Colonic mucosa (tissue), 4 donors: ENCODE measurements around the gene POM121. TPM values are rescaled to one million over a fixed set of nuclear protein-coding genes. Genes with fewer than 3 reads are reported as not detected.
"Not testable (repeated sequence)": the region's sequence is repeated elsewhere in the genome, so short reads cannot be mapped to it uniquely, and the experiment has no call there.

ENCODE experiments used
- DNase-seq: peaks from one replicate; pipeline ENCODE4 v3.0.0-alpha.2; 2020
- H3K27ac ChIP-seq: fragments of 200-600 bp; one replicate; pipeline ENCODE4 v1.8.0; 2021
- H3K27me3 ChIP-seq: fragments of 200-600 bp; one replicate; pipeline ENCODE4 v1.8.0; 2021
- H3K36me3 ChIP-seq: fragments of 200-600 bp; one replicate; pipeline ENCODE4 v1.8.0; 2021
- H3K4me1 ChIP-seq: fragments of 200-600 bp; one replicate; pipeline ENCODE4 v1.8.0; 2021; ENCODE audit warnings: mild to moderate bottlenecking
- H3K4me3 ChIP-seq: fragments of 200-600 bp; one replicate; pipeline ENCODE4 v1.8.0; 2021
- H3K9ac ChIP-seq, 2 donors: one replicate each; pipeline ENCODE4 v1.7.0; 2013; ENCODE audit warnings: control low read depth in 2 of 2, low read depth in 2 of 2, low read length in 2 of 2
- H3K9me3 ChIP-seq: fragments of 200-600 bp; one replicate; pipeline ENCODE4 v1.8.0; 2021
- intact Hi-C: fragments of 100-400 bp; cut with DNase I; formaldehyde crosslinking; loops from one replicate; pipeline ENCODE4 v1.14.1; 2022
- total RNA-seq, 2 donors: library from RNA; stranded (reverse); fragmentation: NEBNext Ultra II Directional in 1 of 2; extraction: Animal tissue kit (Norgen Biotek cat#: 25700) in 1 of 2; gene quantifications; one replicate each; pipeline ENCODE4 v1.2.1, GENCODE V29; 2021
- donor health status: healthy.
- donor health status: DM: no; HTN: no; CAD: no.
- donor health status: DM: no; HTN: no; CAD: no.

POM121 gene
- total RNA-seq, 2 donors from 2014 or later, result 29.8 to 34.8 TPM

DNA sequence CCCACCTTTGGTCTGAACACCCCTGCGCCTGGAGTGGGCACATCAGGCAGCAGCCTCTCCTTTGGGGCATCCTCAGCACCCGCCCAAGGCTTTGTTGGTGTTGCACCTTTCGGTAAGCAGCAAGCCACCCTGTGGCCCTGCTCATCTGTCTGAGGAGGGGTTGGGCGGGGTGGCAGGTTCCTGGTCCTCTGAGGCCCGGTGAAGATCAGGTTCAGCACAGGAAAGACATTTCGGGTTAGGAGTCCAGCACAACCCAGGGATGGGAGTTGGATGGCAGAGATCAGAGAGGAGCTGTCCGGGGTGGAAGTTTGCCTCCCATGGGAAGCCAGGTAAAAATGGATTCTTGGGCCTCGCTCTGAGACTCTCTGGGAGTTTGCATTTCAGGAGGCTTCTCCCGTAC is 20.7 kb downstream of the POM121 start:
- DNase-seq, H3K4me3 ChIP-seq, H3K4me1 ChIP-seq, H3K27me3 ChIP-seq, H3K9me3 ChIP-seq, intact Hi-C loops, H3K9ac ChIP-seq, H3K27ac ChIP-seq, H3K36me3 ChIP-seq: not testable (repeated sequence)

GRCh38 chr7:72946130-72946745 is 21.3 kb downstream of the POM121 start:
- H3K27ac ChIP-seq, DNase-seq, H3K4me1 ChIP-seq, H3K9ac ChIP-seq, intact Hi-C loops, H3K4me3 ChIP-seq, H3K27me3 ChIP-seq, H3K36me3 ChIP-seq, H3K9me3 ChIP-seq: not testable (repeated sequence)

- H3K36me3 ChIP-seq, H3K4me1 ChIP-seq, DNase-seq, H3K9ac ChIP-seq, H3K4me3 ChIP-seq, H3K27ac ChIP-seq, H3K27me3 ChIP-seq, intact Hi-C loops, H3K9me3 ChIP-seq: not testable (repeated sequence)
These were observed 23.8 kb downstream of the POM121 start for GRCh38 chr7:72948714-72949113.

- H3K9ac ChIP-seq, DNase-seq, H3K4me1 ChIP-seq, H3K27ac ChIP-seq, intact Hi-C loops, H3K4me3 ChIP-seq, H3K9me3 ChIP-seq, H3K36me3 ChIP-seq, H3K27me3 ChIP-seq: not testable (repeated sequence)
These were observed 24.4 kb downstream of the POM121 start for GRCh38 chr7:72949276-72949675.

GRCh38 chr7:72949686-72950085 is 24.8 kb downstream of the POM121 start:
- DNase-seq, H3K4me3 ChIP-seq, H3K36me3 ChIP-seq, H3K4me1 ChIP-seq, H3K9me3 ChIP-seq, H3K9ac ChIP-seq, H3K27ac ChIP-seq, H3K27me3 ChIP-seq, intact Hi-C loops: not testable (repeated sequence)

DNA sequence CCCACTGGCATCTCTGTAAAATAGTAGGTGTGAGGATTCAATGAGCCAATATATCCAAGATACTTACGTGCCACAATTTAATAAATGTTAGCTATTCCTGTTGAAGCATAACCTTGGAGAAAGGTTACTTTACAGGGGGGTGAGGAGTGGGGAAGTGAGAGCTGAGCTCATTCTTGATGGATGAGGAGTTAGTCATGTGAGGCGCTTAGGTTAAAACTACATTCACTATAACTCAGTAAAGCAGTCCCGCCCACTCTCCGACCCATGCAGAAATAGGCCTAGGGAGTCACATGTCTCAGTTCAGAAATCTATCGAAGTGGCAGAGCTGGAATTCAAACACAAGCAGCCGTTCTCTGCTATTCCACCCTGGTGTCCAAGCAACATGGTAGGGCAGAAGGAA is 25.5 kb downstream of the POM121 start:
- intact Hi-C loops, H3K27ac ChIP-seq, DNase-seq, H3K4me1 ChIP-seq, H3K27me3 ChIP-seq, H3K4me3 ChIP-seq, H3K36me3 ChIP-seq, H3K9me3 ChIP-seq, H3K9ac ChIP-seq: not testable (repeated sequence)

DNA sequence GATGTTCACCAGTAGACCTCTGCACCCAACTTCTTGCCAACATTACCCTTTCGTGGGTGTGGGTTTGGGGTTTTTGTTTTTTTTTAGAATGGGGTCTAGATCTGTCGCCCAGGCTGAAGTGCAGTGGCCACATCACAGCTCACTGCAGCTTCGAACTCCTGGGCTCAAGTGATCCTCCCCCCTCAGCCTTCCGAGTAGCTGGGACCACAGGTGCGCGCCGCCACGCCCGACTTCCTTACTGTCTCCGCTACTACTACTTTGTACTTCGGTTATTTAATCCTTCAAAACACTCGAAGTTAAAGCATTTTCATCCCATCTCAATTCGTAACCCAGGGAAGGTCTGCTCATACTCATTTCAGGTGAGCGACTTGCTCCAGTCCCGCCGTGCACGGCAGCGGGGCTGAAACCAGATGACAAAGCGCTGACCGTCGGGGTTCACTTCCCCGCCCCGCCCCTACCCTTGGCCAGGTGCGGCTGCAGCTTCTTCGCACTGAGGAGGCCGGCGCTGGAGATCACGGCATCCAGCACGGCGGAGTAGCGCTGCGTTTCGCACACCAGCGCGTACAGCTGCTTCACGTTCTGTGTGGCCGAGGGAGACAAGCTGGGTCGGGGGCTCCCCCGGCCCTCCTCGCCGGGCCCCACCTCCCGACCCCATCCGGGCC is 29.1 kb downstream of the POM121 start:
- H3K9ac ChIP-seq, H3K9me3 ChIP-seq, intact Hi-C loops, DNase-seq, H3K36me3 ChIP-seq, H3K27me3 ChIP-seq, H3K4me1 ChIP-seq, H3K27ac ChIP-seq: not testable (repeated sequence)
- H3K4me3 ChIP-seq, result peak overlapping the region; percentile 25

GRCh38 chr7:72954563-72955198 is 29.8 kb downstream of the POM121 start:
- H3K27ac ChIP-seq, H3K9ac ChIP-seq, H3K36me3 ChIP-seq, intact Hi-C loops, H3K27me3 ChIP-seq, H3K4me1 ChIP-seq, DNase-seq, H3K9me3 ChIP-seq: not testable (repeated sequence)
- peak overlapping the region; percentile 25 for H3K4me3 ChIP-seq

DNA sequence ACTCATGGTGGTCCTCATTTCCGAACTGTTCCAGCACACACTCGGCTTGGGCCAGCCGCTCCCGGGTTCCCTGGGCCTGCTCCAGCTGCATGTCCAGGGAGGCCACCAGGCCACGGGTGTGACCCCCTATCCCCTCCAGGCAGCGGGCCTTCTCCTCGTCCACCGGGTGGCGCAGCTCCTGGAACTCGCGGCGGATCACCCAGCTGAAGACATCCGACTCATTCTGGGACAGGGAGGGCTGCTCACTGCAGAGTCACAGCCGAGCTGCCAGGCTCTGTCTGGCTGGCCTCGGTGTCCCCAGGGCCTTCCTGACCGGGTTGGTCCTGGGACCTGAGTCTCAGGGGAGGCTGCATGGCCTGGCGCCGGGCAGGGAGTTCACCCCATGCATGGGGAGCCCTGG is 35.1 kb downstream of the POM121 start:
- H3K27me3 ChIP-seq, H3K36me3 ChIP-seq: not testable (repeated sequence)

DNA sequence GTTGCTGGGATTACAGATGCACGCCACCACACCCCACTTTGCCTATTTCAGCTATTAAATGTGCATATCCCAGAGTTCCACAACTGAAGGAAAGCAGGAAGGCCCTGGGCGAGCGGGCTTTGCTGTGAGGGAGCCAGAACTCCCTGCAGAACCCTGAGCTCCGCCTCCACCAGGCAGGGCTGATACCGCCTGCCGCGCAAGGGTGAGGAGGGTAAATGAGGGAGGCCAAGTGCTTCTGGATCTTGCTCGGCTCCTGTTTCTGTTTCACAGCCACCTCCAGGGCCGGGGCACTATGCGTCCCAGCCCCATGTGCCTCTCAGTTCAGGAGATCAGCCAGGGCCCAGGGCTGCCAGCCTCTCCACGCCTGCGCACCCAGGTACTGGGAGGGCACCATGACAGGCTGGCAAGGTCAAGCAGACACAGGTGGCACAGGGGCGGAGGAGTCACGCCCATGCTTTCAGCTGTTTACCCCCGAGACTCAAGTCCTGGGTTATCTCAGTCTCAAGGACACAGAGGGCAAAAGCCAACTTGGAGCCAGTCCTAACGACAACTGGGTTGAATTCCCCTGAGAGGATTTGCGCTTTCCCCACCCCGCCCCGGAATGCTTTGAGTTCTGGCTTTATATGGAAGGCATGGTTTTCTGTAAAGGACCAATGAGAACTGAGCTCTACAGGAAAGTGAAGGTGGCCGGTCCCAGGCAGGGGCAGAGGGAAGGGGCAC is 35.9 kb downstream of the POM121 start:
- H3K9ac ChIP-seq, DNase-seq, H3K36me3 ChIP-seq, H3K9me3 ChIP-seq, H3K27ac ChIP-seq, intact Hi-C loops, H3K27me3 ChIP-seq, H3K4me3 ChIP-seq, H3K4me1 ChIP-seq: not testable (repeated sequence)

More for the DNA sequence above, 35.1 kb downstream of the POM121 start:
- H3K9ac ChIP-seq, DNase-seq, H3K27ac ChIP-seq, H3K4me3 ChIP-seq, H3K9me3 ChIP-seq, H3K4me1 ChIP-seq, intact Hi-C loops: not testable (repeated sequence)

GRCh38 chr7:72961346-72961650 is 36.4 kb downstream of the POM121 start:
- H3K36me3 ChIP-seq, DNase-seq, H3K4me3 ChIP-seq, H3K27me3 ChIP-seq, H3K4me1 ChIP-seq, intact Hi-C loops, H3K9ac ChIP-seq, H3K27ac ChIP-seq, H3K9me3 ChIP-seq: not testable (repeated sequence)

DNA sequence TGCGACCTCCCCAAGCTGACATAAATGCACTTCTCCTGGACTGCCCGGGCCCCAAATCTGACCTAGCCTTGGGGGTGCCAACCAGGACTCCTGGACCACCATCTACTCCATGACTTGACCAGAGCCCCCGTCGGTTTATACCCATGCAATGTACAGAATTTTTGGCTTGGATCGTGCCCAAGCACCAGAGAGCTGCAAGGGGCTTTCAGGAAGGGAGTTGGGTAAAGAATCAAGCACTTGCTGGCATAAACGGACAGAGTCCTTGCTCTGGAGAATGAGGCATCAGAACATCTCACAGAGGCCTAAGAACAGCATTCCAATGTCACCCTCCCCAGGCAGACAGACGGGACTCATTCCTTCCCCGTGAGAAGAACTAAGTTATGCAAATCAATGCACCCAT is 38.2 kb downstream of the POM121 start:
- H3K27ac ChIP-seq, intact Hi-C loops, H3K4me1 ChIP-seq, H3K4me3 ChIP-seq, H3K9me3 ChIP-seq, H3K36me3 ChIP-seq, H3K9ac ChIP-seq, H3K27me3 ChIP-seq, DNase-seq: not testable (repeated sequence)

- H3K36me3 ChIP-seq, H3K9ac ChIP-seq, H3K4me3 ChIP-seq, H3K4me1 ChIP-seq, intact Hi-C loops, H3K9me3 ChIP-seq, DNase-seq, H3K27ac ChIP-seq, H3K27me3 ChIP-seq: not testable (repeated sequence)
These were observed 40.5 kb downstream of the POM121 start for GRCh38 chr7:72965186-72965975.
